ENCODE data around the gene LUM. TPM values are rescaled to one million over a fixed set of nuclear protein-coding genes. Genes with fewer than 3 reads are reported as not detected.
"Not testable (repeated sequence)": the region's sequence is repeated elsewhere in the genome, so short reads cannot be mapped to it uniquely, and the experiment has no call there.

LUM gene
- total RNA-seq, 1 donor from 2014 or later, result 130 TPM

DNA sequence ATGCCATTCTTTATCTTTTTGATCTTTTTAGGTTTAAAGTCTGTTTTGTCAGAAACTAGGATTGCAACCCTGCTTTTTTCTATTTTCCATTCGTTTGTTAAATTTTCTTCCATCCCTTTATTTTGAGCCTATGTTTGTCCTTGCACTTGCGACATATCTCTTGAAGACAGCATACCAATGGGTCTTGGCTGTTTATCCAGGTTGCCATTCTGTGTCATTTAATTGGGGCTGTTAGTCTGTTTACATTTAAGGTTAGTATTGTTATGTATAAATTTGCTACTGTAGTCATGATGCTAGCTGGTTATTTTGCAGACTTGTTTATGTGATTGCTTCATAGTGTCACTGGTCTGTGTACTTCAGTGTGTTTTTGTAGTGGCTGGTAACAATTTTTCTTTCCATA, 21.3 kb downstream of the LUM start:
- DNase-seq (ENCODE audit: low spot score); intact Hi-C loops (cut with DNase I): not testable (repeated sequence)

DNA sequence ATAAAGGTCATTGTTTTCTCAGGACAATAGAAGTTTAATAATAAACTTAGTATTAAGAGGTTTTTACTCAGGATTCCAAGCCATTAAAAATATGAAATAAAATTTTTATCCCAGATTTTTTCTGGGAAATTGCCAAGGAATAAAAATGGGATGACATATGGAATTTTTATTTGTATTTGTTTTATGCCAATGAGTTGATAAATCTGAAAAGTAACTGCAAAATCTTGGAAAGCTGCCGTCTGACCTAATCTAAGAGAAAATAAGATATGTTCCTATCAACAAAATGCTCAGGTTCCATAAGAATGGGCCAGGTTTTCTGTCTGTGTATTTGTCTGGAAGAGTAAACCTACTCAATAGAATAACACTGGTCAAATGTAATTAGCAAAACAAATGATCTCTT, 31.3 kb downstream of the LUM start:
- intact Hi-C loops (cut with DNase I), result no loop called here
- no peak for DNase-seq (ENCODE audit: low spot score)

DNA sequence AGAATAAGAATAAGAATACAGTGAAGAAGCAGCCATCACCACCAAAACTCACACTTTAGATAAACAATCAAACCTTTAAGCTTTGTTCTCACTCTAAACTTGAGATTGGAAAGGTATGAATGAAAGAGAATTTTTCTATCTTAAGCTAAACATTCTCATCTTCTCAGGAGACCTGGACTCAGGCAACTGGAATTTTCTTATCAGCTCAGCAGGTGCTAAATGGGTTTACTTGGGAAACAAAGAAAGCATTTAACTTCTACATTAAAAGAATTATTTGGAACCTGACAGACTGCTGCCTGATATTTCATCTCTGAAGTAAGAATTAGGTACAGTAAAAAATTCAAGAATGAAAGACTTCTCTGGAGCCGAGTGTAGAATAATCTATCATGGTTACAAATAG, 32.8 kb downstream of the LUM start:
- intact Hi-C loops (cut with DNase I), result no loop called here
- no peak for DNase-seq (ENCODE audit: low spot score)

DNA sequence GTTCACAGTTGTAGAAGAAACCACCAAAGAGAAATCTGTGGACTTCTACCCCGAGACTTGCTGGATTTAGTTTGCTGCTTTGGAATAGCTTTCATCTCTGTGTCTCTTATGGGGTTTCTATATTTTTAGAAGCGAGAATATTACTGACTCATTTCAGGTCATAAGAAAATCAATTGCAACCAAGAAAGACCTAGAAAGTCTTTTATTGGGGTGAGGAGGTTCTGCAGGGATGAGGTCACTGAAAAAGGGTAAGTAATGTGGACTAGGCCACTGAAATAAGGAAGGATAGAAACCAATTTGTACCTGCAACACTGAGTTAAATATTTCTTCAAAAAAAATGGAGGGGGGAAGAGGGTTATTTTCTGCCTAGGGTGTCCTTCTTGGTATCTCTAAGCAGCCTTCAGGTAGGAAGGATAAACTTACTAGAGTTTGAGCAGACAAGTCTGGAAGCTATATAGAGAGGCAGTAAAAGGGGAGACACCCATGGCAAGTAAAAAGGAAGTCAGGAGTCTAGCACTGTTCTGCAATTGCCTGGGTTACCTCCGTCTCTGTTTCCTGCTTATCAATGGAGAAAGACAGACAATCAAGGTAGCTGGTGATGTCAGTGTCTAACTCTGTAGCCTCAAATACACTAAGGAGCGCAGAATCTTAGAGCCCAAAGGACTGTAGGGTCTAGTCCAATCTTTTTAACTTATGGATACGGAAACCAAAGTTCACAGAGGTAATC, 33.9 kb downstream of the LUM start:
- intact Hi-C loops (cut with DNase I), result no loop called here
- DNase-seq (ENCODE audit: low spot score), result no peak

- DNase-seq (ENCODE audit: low spot score), result no peak
- intact Hi-C loops (cut with DNase I), result no loop called here
Measured at GRCh38 chr12:91074851-91075250, 36.4 kb downstream of the LUM start.

DNA sequence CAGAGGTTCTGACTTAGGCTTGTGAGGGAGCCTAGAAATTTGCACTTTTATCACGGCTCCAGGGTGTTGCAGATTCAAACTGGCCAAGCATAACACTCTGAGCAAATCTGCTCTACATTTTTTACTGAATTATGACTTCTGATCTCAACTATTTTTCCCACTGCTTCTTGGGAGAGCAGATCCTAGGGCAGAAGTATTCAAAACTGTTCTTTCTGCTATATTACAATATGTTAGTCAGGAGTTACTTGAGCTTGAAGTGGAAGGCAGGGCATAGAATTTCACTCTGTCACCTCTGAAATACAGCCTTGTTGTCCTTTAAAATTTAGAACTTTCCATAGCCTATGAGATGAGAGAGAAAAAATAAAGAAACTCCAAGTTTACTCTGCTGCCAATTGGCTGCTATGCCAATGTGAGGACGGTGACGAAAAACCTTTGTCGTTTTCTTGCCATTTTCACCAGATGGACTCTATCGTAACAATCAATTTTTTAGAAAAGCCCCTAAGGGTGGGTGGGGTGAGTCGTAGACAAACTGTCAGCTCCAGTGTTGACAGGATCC, 37.1 kb downstream of the LUM start:
- DNase-seq (ENCODE audit: low spot score), result no peak
- intact Hi-C loops (cut with DNase I), result no loop called here

- DNase-seq (ENCODE audit: low spot score), result no peak
- intact Hi-C loops (cut with DNase I), result no loop called here
Measured at GRCh38 chr12:91073426-91073825, 37.9 kb downstream of the LUM start.

- intact Hi-C loops (cut with DNase I), result no loop called here
- DNase-seq (ENCODE audit: low spot score), result no peak
Measured at GRCh38 chr12:91072931-91073330, 38.4 kb downstream of the LUM start.

DNA sequence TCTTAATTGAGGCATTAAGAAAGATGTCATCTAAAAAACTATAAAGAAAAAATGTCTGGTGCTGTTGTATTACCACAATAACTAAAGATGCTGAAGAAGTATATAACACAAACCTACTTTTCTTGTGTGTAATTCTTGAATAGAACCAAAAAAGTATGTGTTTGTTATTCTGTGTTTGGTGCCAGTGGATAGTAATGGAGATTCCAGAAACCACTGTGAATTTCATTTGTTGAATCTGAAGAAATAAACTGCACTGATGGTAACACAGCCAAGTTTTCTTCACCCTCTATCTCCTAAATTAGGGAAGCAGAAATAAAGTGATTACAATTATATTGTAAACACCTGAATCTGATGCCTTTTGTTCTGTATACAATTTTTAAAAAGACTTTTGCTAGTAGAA, 40.4 kb downstream of the LUM start:
- no peak for DNase-seq (ENCODE audit: low spot score)
- intact Hi-C loops (cut with DNase I), result no loop called here

- DNase-seq (ENCODE audit: low spot score), result no peak
- intact Hi-C loops (cut with DNase I), result no loop called here
Measured at GRCh38 chr12:91065396-91065795, 45.9 kb downstream of the LUM start.

DNA sequence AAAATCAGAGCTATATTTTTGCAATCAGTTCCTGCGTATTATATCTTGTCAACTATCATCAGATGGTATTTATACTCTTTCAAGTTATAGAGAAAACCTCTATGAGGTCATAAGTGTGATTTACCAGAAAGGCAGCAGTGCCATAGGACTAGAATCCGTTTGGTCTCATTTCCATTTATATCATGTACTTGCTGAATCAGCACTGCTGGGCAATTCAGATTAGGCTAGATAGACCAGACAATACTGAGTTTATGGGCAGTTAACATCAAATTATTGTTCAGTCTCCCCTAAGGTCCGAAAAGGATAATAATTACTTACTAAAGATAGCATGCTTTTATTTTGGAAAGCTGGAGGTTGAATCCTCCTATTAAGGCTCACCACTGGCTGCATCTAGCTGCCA, 46.7 kb downstream of the LUM start:
- intact Hi-C loops (cut with DNase I), result no loop called here

DNA sequence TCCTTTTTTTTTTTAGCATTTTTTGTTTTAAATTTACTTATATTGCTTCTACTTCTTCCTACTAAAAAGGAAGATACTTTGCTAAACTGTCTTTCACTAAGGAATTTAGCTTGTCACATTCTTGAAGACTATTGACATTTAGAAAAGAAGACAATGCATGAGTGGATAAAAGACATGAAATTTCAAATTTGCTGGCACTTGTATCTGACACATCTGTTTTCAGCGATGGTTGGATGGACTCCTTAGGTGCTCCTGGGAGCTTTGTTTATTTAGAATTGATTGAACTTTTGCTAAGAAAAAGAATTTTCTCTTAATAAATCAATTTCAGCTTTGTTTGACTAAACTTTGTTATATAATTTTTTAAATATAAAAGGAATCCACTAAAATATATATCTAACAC, 50.2 kb downstream of the LUM start:
- intact Hi-C loops (cut with DNase I), result no loop called here
- DNase-seq (ENCODE audit: low spot score), result no peak

More for the DNA sequence above, 46.7 kb downstream of the LUM start:
- DNase-seq (ENCODE audit: low spot score), result no peak

DNA sequence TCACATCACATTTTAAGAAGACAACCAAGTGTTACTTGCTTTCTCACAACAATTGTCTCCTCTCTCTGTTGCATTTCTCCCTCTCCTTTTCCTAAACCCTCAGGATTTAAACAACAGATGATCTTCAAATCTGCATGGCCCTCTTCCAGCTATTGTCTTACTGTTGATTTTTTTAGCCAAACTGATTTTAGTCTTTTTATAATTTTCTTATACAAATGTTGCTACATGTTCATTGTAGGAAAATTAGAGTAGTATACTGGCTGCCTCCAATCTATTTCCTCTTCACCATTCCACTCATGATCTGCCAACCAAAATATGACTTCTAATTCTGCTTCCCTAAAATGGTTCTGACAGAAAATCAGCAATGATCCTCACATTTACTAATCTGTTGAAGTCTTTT, 52.1 kb downstream of the LUM start:
- intact Hi-C loops (cut with DNase I), result no loop called here
- no peak for DNase-seq (ENCODE audit: low spot score)

- intact Hi-C loops (cut with DNase I), result no loop called here
- DNase-seq (ENCODE audit: low spot score), result no peak
Measured at GRCh38 chr12:91058786-91059185, 52.5 kb downstream of the LUM start.

DNA sequence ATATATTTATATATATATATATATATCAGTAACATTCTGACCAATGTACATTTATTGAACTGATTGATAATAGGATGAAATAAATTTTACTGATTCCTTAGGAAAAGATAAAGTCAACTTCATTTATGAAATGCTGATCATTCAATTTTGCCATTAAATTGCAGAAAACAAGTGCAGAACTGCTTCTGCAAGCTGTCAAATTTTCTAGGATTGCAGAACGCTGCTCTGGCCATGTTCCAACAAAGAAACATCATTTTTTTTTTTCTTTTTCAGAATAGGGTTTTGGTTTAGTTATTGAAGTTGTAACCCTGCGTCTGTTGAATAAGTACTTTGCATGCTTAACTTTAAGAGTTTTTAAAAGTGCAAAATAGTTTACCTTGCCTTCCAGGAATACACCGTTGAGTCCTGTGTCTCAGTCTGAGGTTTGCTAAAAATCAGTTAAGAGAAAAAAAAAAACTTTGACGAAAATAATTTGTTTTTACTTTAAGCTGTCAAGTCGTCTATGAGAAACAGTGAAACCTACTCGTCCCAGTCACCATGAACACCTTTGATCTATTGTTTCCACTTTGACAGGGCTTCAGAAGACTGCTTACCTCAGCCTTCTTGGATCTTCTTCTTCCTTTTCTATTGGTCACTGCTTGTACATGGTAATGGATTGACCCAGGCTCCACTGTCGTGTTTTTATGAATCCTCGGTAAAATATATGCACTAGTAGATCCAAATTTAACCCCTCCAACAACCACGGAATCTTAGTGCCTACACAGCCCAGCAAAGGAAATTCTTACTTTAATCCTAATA, 53.7 kb downstream of the LUM start, which contains the start of gene KERA:
Gene KERA, minus strand, starts transcription at position 657 of the 798 bp plus-strand sequence. CDS start 1,743 bp downstream, outside the sequence.
- DNase-seq (ENCODE audit: low spot score), result no peak
- intact Hi-C loops (cut with DNase I), result no loop called here

GRCh38 chr12:91056488-91056887, 54.8 kb downstream of the LUM start:
- no peak for DNase-seq (ENCODE audit: low spot score)
- intact Hi-C loops (cut with DNase I), result no loop called here

DNA sequence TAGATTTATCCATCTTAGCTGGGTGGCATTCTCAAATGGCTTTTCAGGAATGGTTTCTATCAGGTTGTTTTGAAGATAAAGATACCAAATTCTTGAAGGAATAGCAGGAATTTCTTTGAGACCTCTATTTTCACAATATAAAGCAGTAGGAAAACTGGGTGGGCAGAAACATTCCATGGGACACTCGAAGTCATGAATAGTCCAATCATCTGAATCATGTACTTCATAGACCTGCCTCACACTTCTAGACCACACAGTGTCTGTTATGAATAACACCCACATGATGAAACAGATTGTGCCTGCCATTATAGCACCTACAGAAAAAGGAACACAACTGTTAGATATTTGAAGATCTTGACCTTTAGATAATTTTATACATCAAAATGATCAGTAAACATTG, 55.3 kb downstream of the LUM start:
- intact Hi-C loops (cut with DNase I), result no loop called here
- DNase-seq (ENCODE audit: low spot score), result no peak

- no peak for DNase-seq (ENCODE audit: low spot score)
- intact Hi-C loops (cut with DNase I), result no loop called here
Measured at GRCh38 chr12:91053951-91054715, 57.2 kb downstream of the LUM start.

Data from cardiac septum (tissue), 1 donor.